Activated CD8-positive, alpha-beta T cell treated with anti-CD3 and anti-CD28 coated beads, Interleukin-2, amount 10 ng/mL, durations not matched to agents 7 days and 5 days (primary cell): ENCODE data around the gene PPA1. TPM values are rescaled to one million over a fixed set of nuclear protein-coding genes. Genes with fewer than 3 reads are reported as not detected.
A peak's percentile ranks its signal among the peaks of the same experiment; 100 is the strongest.
"Not testable (repeated sequence)": the region's sequence is repeated elsewhere in the genome, so short reads cannot be mapped to it uniquely, and the experiment has no call there.

ENCODE experiments used
- ATAC-seq: fragments of 150-1000 bp; cut with Tn5 transposase; one replicate; pipeline ENCODE4 v1.10.0; 2021; ENCODE audit warnings: moderate library complexity
- CTCF ChIA-PET: fragments of 350-600 bp; sonication (Branson Sonifier 250); formaldehyde crosslinking; loops from one replicate; lab custom pipeline; 2021; ENCODE audit warnings: antibody characterized with exemption; lab: Charles Lee
- POLR2A ChIA-PET: fragments of 350-600 bp; sonication (Branson Sonifier 250); formaldehyde crosslinking; loops from one replicate; lab custom pipeline; 2021; ENCODE audit warnings: antibody characterized with exemption; lab: Charles Lee
- DNase-seq: peaks from one replicate; pipeline ENCODE4 v3.0.0-alpha.2; 2020
- H3K27ac Mint-ChIP-seq: one replicate; pipeline ENCODE4 v1.8.0; 2021; ENCODE audit warnings: mild to moderate bottlenecking, mixed read lengths
- H3K27me3 Mint-ChIP-seq: one replicate; pipeline ENCODE4 v1.8.0; 2021; ENCODE audit warnings: low read depth, mixed read lengths
- H3K36me3 Mint-ChIP-seq: one replicate; pipeline ENCODE4 v1.8.0; 2021; ENCODE audit warnings: low read depth, mixed read lengths
- H3K4me1 Mint-ChIP-seq: one replicate; pipeline ENCODE4 v1.8.0; 2021; ENCODE audit warnings: low read depth, mixed read lengths
- H3K4me3 Mint-ChIP-seq: one replicate; pipeline ENCODE4 v1.8.0; 2021; ENCODE audit warnings: mild to moderate bottlenecking, mixed read lengths
- H3K9me3 Mint-ChIP-seq: one replicate; pipeline ENCODE4 v1.8.0; 2022; ENCODE audit warnings: mixed read lengths; ENCODE audit not compliant: insufficient read depth
- total RNA-seq, 2 experiments: library from RNA; stranded (reverse); gene quantifications; one replicate each; pipeline ENCODE4 v1.2.3, GENCODE V29; 2021

Gene PPA1
- total RNA-seq, 2 experiments from 2014 or later, result 175 TPM

DNA sequence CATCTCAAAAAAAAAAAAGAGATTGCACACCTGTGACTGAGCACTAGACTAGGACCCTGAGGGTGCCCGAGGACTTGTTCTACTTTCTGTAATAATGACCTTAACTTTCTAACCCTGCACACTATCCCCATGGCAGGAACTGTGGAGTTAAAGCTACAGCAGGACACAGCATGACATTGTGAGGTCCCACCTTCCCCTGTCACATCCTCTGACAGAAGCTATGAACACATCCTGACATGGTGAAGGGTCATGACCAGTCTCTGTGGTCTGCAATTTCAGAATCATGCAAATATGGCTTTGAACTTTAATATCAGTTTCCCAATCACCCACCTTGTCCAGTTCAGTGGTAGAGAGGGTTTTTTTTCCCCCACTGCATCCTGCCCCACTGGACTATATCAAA, 44.5 kb downstream of the PPA1 start:
- no peaks in the 10 kb centered on the region for H3K9me3 Mint-ChIP-seq
- ChIA-PET POLR2A (no interaction called here), CTCF (no interaction called here)
- H3K27ac Mint-ChIP-seq, result no peak overlapping the region
- DNase-seq, result no peak
- no peaks in the 10 kb centered on the region for H3K36me3 Mint-ChIP-seq
- H3K4me1 Mint-ChIP-seq, result peaks cover 5% of the 10 kb centered on the region
- ATAC-seq, result no peak
- H3K4me3 Mint-ChIP-seq, result no peak overlapping the region
- peaks cover 10% of the 10 kb centered on the region for H3K27me3 Mint-ChIP-seq

DNA sequence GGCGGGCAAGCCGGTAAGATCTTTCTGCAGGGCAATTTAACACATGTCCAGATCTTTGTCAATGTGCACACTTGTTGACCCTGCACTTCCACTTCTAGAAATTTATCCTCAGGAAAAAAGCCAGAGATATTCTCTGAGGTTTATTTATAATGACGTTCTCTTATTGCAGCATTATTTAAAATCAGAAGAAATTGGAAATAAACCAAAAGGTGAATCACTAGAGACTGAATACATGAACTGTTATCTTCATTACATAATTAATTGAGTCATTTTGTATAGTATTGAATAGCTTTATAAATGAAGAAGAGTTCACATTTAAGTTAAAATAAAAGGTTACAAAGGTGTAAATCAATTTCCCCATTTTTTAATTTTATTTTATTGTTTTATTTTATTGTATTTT, 46.7 kb downstream of the PPA1 start:
- Mint-ChIP-seq H3K27me3 (peaks cover 17% of the 10 kb centered on the region), H3K9me3 (no peaks in the 10 kb centered on the region), H3K4me3 (no peak overlapping the region), H3K36me3 (no peaks in the 10 kb centered on the region), H3K4me1 (peaks cover 5% of the 10 kb centered on the region), H3K27ac (no peak overlapping the region)
- POLR2A ChIA-PET, result no interaction called here
- CTCF ChIA-PET, result no interaction called here
- no peak for DNase-seq
- no peak for ATAC-seq

- Mint-ChIP-seq H3K4me1 (peaks cover 5% of the 10 kb centered on the region), H3K27ac (no peak overlapping the region), H3K36me3 (no peaks in the 10 kb centered on the region), H3K9me3 (no peaks in the 10 kb centered on the region), H3K4me3 (no peak overlapping the region), H3K27me3 (peaks cover 17% of the 10 kb centered on the region)
- ChIA-PET POLR2A (no interaction called here), CTCF (no interaction called here)
- ATAC-seq (no peak), DNase-seq (no peak)
Observed at GRCh38 chr10:70186090-70186489, 47.1 kb downstream of the PPA1 start.

- no peak overlapping the region for H3K4me3 Mint-ChIP-seq
- POLR2A ChIA-PET, result interaction anchor here (0.6 kb wide), 1 partner anchor 89 kb away, joined by 3 read pairs; no protein-coding TSS in a partner anchor
- H3K9me3 Mint-ChIP-seq, result no peaks in the 10 kb centered on the region
- no peaks in the 10 kb centered on the region for H3K4me1 Mint-ChIP-seq
- CTCF ChIA-PET, result no interaction called here
- peaks cover 26% of the 10 kb centered on the region for H3K27me3 Mint-ChIP-seq
- DNase-seq (no peak), ATAC-seq (no peak)
- no peaks in the 10 kb centered on the region for H3K36me3 Mint-ChIP-seq
- no peak overlapping the region for H3K27ac Mint-ChIP-seq
Observed at GRCh38 chr10:70183304-70183703, 49.9 kb downstream of the PPA1 start.

DNA sequence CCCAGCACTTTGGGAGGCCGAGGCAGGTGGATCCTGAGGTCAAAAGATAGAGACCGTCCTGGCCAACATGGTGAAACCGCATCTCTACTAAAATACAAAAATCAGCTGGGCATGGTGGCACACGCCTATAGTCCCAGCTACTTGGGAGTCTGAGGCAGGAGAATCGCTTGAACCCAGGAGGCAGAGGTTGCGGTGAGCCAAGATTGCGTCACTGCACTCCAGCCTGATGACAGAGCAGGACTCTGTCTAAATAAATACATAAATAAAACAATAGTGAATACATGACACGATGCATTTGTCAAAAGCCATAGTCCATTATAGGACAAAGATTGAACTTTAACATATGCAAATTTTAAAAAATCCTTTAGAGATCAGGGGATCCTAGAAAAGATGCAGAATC, 54.0 kb downstream of the PPA1 start:
- ATAC-seq, H3K4me3 Mint-ChIP-seq, CTCF ChIA-PET, POLR2A ChIA-PET, DNase-seq, H3K36me3 Mint-ChIP-seq, H3K9me3 Mint-ChIP-seq, H3K27ac Mint-ChIP-seq: not testable (repeated sequence)
- peaks cover 23% of the 10 kb centered on the region for H3K27me3 Mint-ChIP-seq
- H3K4me1 Mint-ChIP-seq, result peaks cover 11% of the 10 kb centered on the region

GRCh38 chr10:70178139-70178725, 55.0 kb downstream of the PPA1 start:
- ChIA-PET CTCF (interaction anchor here (1.1 to 1.6 kb wide), 2 partner anchors 26 to 32 kb away, joined by 3 to 5 read pairs; partner anchors contain the start of gene TYSND1), POLR2A (no interaction called here)
- peaks cover 18% of the 10 kb centered on the region for H3K4me1 Mint-ChIP-seq

GRCh38 chr10:70176441-70176840, 56.8 kb downstream of the PPA1 start:
- no peak overlapping the region for H3K27ac Mint-ChIP-seq
- no peak overlapping the region for H3K4me3 Mint-ChIP-seq
- H3K36me3 Mint-ChIP-seq, result no peaks in the 10 kb centered on the region
- no peaks in the 10 kb centered on the region for H3K9me3 Mint-ChIP-seq
- ChIA-PET CTCF (interaction anchor here (3.2 kb wide), 1 partner anchor 30 kb away, joined by 22 read pairs; the partner anchor contains the start of gene TYSND1), POLR2A (no interaction called here)
- H3K4me1 Mint-ChIP-seq, result peaks cover 29% of the 10 kb centered on the region
- peaks cover 12% of the 10 kb centered on the region for H3K27me3 Mint-ChIP-seq
- DNase-seq, result no peak
- no peak for ATAC-seq

More at GRCh38 chr10:70178139-70178725, 55.0 kb downstream of the PPA1 start:
- Mint-ChIP-seq H3K27me3 (peaks cover 16% of the 10 kb centered on the region), H3K9me3 (no peaks in the 10 kb centered on the region), H3K27ac (no peak overlapping the region), H3K36me3 (no peaks in the 10 kb centered on the region), H3K4me3 (no peak overlapping the region)
- ATAC-seq, result no peak
- no peak for DNase-seq

DNA sequence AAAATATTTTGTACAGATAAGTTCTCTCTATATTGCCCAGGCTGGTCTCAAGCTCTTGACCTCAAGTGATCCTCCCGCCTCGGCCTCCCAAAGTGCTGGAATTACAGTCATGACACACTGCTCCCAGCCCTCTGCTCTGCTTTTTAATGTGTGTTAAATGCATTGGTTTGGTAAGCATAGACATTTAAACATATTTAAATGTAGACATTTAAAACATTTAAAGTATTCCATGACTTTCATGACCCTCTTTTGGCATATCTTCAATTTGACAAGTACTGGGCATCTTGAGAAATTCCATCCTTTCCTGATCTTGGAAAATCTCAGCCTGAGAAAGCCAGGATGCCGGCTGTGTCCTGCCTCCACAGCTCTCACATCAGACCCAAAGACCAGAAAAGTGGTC, 57.7 kb downstream of the PPA1 start:
- POLR2A ChIA-PET, result interaction anchor here (1.5 to 1.6 kb wide), 2 partner anchors 30 to 39 kb away, joined by 3 to 4 read pairs; no protein-coding TSS in a partner anchor
- peak overlapping the region; percentile 95 for H3K27ac Mint-ChIP-seq

GRCh38 chr10:70174058-70174741, 59.0 kb downstream of the PPA1 start:
- ChIA-PET POLR2A (interaction anchor here (0.7 to 1.6 kb wide), 3 partner anchors 23 to 38 kb away, joined by 3 to 4 read pairs (median 3); no protein-coding TSS in a partner anchor), CTCF (interaction anchor here (0.7 to 3.2 kb wide), 4 partner anchors 11 to 58 kb away, joined by 4 to 22 read pairs (median 4); partner anchors contain the start of gene TYSND1)
- ATAC-seq, result peak; percentile 26
- Mint-ChIP-seq H3K27me3 (peaks cover 3% of the 10 kb centered on the region), H3K4me1 (peaks cover 36% of the 10 kb centered on the region), H3K36me3 (peaks cover 11% of the 10 kb centered on the region), H3K4me3 (peak overlapping the region; percentile 59), H3K27ac (peak overlapping the region; percentile 95), H3K9me3 (no peaks in the 10 kb centered on the region)
- peak; percentile 70 for DNase-seq

More for the DNA sequence above, 57.7 kb downstream of the PPA1 start:
- Mint-ChIP-seq H3K4me1 (peaks cover 34% of the 10 kb centered on the region), H3K27me3 (peaks cover 8% of the 10 kb centered on the region), H3K9me3 (no peaks in the 10 kb centered on the region), H3K4me3 (no peak overlapping the region), H3K36me3 (peaks cover 4% of the 10 kb centered on the region)
- no peak for ATAC-seq
- CTCF ChIA-PET, result interaction anchor here (0.6 to 3.2 kb wide), 2 partner anchors 22 to 29 kb away, joined by 3 to 22 read pairs; partner anchors contain the start of gene TYSND1
- no peak for DNase-seq

DNA sequence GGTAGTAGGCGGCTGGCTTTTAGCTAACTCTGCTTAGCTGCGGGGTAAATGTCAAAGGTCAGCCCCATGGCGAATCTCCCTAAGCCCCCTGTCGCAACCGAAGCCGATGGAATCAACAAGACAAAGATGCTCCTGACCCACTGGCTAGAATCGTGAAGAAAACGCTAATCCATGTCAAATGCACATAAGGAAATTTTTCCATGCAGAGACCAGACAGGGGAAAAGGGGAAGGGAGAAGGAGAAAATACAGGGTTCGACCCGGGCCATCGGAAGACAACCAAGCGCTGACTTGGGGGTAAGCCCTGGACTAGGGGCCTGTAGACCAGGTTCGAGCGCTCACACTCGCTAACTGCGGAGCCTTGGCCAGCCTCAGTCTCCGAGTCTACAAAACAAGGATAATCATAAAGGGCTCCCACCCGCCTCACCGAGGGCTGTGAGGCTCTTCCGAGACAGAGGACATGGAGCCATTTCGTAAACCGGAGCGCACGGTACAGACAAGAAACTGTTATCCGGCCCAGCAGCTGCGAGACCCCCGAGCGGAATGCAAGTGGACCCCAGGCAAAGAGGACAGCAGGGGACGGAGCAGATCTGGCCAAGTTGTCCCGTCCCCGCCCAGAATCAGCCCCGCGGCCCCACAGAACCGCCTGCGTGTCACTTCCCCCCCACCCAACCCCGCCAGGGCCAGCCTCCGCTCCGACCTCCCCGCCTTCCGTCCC, 63.4 kb downstream of the PPA1 start:
- H3K27ac Mint-ChIP-seq, result peak overlapping the region; percentile 99
- ChIA-PET CTCF (interaction anchor here (1.2 to 5.6 kb wide), 6 partner anchors 12 to 103 kb away, joined by 3 to 67 read pairs (median 10); partner anchors contain the start of gene TYSND1), POLR2A (interaction anchor here (1.0 to 2.4 kb wide), 11 partner anchors 8 to 235 kb away, joined by 3 to 19 read pairs (median 7); partner anchors contain the start of genes EIF4EBP2 and TYSND1)
- H3K9me3 Mint-ChIP-seq, result no peaks in the 10 kb centered on the region
- DNase-seq, result peak; percentile 38
- H3K36me3 Mint-ChIP-seq, result peaks cover 40% of the 10 kb centered on the region
- ATAC-seq, result peak; percentile 11
- H3K4me3 Mint-ChIP-seq, result peak overlapping the region; percentile 86
- peaks cover 65% of the 10 kb centered on the region for H3K4me1 Mint-ChIP-seq
- H3K27me3 Mint-ChIP-seq, result no peaks in the 10 kb centered on the region

DNA sequence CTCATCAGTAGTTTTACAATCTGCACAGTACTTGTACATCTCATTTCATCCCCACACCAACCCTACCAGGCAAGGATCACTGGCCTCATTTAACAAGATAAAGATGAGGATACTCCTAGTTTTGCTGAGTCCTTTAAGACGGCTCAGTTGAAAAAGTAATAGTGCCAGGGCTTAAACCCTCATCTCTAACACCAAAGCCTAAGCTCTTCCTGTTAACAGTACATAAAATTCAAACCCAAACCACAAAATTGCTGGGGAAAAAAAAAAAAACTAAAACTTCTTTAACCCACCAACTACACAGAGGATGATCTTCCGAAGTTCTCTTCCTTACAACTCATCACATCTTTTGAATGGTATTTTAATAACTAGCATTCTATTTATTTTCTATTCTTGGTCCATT, 64.2 kb downstream of the PPA1 start:
- peaks cover 45% of the 10 kb centered on the region for H3K36me3 Mint-ChIP-seq

More for the DNA sequence above, 64.2 kb downstream of the PPA1 start:
- ChIA-PET POLR2A (interaction anchor here (1.1 to 2.3 kb wide), 4 partner anchors 10 to 76 kb away, joined by 3 to 13 read pairs (median 7); partner anchors contain the start of gene TYSND1), CTCF (interaction anchor here (1.2 to 5.6 kb wide), 4 partner anchors 22 to 53 kb away, joined by 4 to 67 read pairs (median 16); partner anchors contain the start of gene TYSND1)
- H3K27ac Mint-ChIP-seq, result peak overlapping the region; percentile 99
- H3K4me3 Mint-ChIP-seq, result peak overlapping the region; percentile 86
- no peaks in the 10 kb centered on the region for H3K27me3 Mint-ChIP-seq
- H3K9me3 Mint-ChIP-seq, result no peaks in the 10 kb centered on the region
- ATAC-seq (no peak), DNase-seq (no peak)
- H3K4me1 Mint-ChIP-seq, result peaks cover 63% of the 10 kb centered on the region
